Tibial artery (tissue), 4 donors: ENCODE results near the gene ITPR3.

Experiments
- DNase-seq, 2 donors: peaks; one replicate each; pipeline ENCODE4 v3.0.0-alpha.2; 2019
- H3K27ac ChIP-seq, 2 donors: fragments of 200-600 bp; sonication (generic) in 1 of 2; 1 replicate in 1 of 2; 2 replicates in 1 of 2; pipeline ENCODE4 v1.5.1; 2018 to 2019; ENCODE audit warnings: mild to moderate bottlenecking in 1 of 2
- H3K27me3 ChIP-seq, 2 donors: fragments of 200-600 bp; sonication (generic) in 1 of 2; one replicate each; pipeline versions ENCODE4 v1.5.1 to v1.6.0; 2016 to 2019
- H3K36me3 ChIP-seq, 3 donors: fragments of 200-600 bp; sonication (generic) in 2 of 3; one replicate each; pipeline ENCODE4 v1.5.1; 2016 to 2019; ENCODE audit warnings: mild to moderate bottlenecking in 2 of 3
- H3K4me1 ChIP-seq, 4 donors: fragments of 200-600 bp; sonication (generic) in 2 of 4; 1 replicate in 3 of 4; 2 replicates in 1 of 4; pipeline ENCODE4 v1.5.1; 2016 to 2019
- H3K4me3 ChIP-seq, 2 donors: fragments of 200-600 bp; sonication (generic) in 1 of 2; 1 replicate in 1 of 2; 2 replicates in 1 of 2; pipeline ENCODE4 v1.5.1; 2018 to 2019; ENCODE audit warnings: mild to moderate bottlenecking in 2 of 2
- H3K9me3 ChIP-seq, 3 donors: fragments of 200-600 bp; sonication (generic) in 1 of 3; one replicate each; pipeline ENCODE4 v1.5.1; 2016 to 2019
- CTCF ChIP-seq, 2 experiments: fragments of 200-600 bp in 1 of 2; fragments of 450-650 bp in 1 of 2; IDR thresholded peaks; one replicate each; pipeline ENCODE4 v1.5.1; 2017 to 2019; ENCODE audit warnings: antibody characterized with exemption in 2 of 2, mild to moderate bottlenecking in 1 of 2, moderate library complexity in 1 of 2
- intact Hi-C: fragments of 100-400 bp; cut with DNase I; formaldehyde crosslinking; loops from one replicate; pipeline ENCODE4 v1.15.0; 2023; ENCODE audit warnings: low total_unique reads

Gene ITPR3

GRCh38 chr6:33667776-33668175 lies 46.7 kb downstream of the ITPR3 start:
- Histone ChIP-seq H3K9me3 (no peaks in the 10 kb centered on the region), H3K4me3 (no peak overlapping the region), H3K4me1 (peaks cover 0 to 3% (median 0%) of the 10 kb centered on the region in 4 donors), H3K27me3 (peaks cover 0 to 6% of the 10 kb centered on the region in 2 donors), H3K27ac (no peak overlapping the region), H3K36me3 (peaks cover 0 to 91% (median 57%) of the 10 kb centered on the region in 3 donors)
- DNase-seq, result no peak
- no peak for TF ChIP-seq CTCF (IDR thresholded peaks at IDR 0.05)
- intact Hi-C loops, result no loop called here

DNA sequence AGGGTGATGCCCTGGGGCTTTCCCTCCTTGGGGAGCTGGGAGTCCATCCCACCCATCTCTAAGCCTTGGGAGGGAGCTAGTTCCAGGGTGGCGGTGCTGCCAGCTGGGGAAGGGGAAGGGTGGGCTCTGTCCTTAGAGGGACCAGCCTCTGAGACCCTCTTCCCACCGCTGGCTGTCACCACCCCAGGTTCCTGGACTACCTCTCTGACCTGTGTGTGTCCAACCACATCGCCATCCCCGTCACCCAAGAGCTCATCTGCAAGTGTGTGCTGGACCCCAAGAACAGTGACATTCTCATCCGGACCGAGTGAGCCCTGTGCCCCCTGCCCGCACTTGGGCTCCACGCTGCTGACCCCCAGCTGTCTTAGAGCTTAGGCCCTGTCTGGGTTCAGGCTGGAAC lies 47.2 kb downstream of the ITPR3 start:
- peaks cover 0 to 91% (median 57%) of the 10 kb centered on the region in 3 donors for H3K36me3 ChIP-seq
- peaks cover 0 to 6% of the 10 kb centered on the region in 2 donors for H3K27me3 ChIP-seq
- intact Hi-C loops, result no loop called here
- no peak overlapping the region for H3K27ac ChIP-seq
- no peak for DNase-seq
- TF ChIP-seq CTCF (IDR thresholded peaks at IDR 0.05), result no peak
- no peak overlapping the region for H3K4me3 ChIP-seq
- H3K9me3 ChIP-seq, result no peaks in the 10 kb centered on the region
- H3K4me1 ChIP-seq, result peaks cover 0 to 8% (median 4%) of the 10 kb centered on the region in 4 donors

DNA sequence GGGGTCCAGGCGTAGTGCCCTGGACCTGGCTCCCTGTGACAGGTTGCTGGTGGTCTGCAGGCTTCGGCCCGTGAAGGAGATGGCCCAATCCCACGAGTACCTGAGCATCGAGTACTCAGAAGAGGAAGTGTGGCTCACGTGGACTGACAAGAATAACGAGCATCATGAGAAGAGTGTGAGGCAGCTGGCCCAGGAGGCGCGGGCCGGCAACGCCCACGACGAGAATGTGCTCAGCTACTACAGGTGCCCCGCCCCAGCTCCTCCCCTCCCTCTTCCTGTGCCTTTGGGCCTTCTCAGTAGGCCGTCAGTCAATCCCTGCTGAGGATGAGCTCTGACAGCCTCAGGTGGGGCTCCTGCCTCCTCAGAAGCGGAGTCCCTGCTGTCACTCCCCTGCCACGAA lies 47.8 kb downstream of the ITPR3 start:
- H3K36me3 ChIP-seq, result peaks cover 0 to 91% (median 58%) of the 10 kb centered on the region in 3 donors
- no peak for DNase-seq
- peaks cover 0 to 12% (median 6%) of the 10 kb centered on the region in 4 donors for H3K4me1 ChIP-seq
- no peak for TF ChIP-seq CTCF (IDR thresholded peaks at IDR 0.05)
- H3K9me3 ChIP-seq, result no peaks in the 10 kb centered on the region
- intact Hi-C loops, result no loop called here
- no peak overlapping the region for H3K27ac ChIP-seq
- H3K27me3 ChIP-seq, result peaks cover 0 to 6% of the 10 kb centered on the region in 2 donors
- H3K4me3 ChIP-seq, result no peak overlapping the region

DNA sequence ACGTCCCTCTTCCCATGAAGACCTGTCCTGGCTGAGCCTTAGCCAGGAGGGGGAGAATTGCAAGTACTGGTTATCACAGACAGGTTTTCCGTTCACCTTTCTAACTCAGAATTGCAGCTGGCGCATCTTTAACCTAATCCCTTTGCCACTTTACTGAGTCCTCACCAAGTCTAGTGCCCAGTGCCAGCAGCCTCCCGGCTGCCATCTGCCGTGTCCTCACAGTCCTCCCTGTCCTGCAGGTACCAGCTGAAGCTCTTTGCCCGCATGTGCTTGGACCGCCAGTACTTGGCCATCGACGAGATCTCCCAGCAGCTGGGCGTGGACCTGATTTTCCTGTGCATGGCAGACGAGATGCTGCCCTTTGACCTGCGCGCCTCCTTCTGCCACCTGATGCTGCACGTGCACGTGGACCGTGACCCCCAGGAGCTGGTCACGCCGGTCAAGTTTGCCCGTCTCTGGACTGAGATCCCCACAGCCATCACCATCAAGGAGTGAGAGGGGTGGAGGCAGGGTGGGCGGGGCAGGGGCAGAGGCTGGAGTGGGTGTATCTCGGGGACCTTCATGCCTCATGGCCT lies 49.1 kb downstream of the ITPR3 start:
- Histone ChIP-seq H3K36me3 (peaks cover 0 to 87% (median 53%) of the 10 kb centered on the region in 3 donors), H3K27ac (no peak overlapping the region), H3K27me3 (peaks cover 0 to 6% of the 10 kb centered on the region in 2 donors), H3K4me3 (no peak overlapping the region), H3K4me1 (peaks cover 0 to 19% (median 7%) of the 10 kb centered on the region in 4 donors), H3K9me3 (no peaks in the 10 kb centered on the region)
- TF ChIP-seq CTCF (IDR thresholded peaks at IDR 0.05), result no peak
- intact Hi-C loops, result no loop called here
- DNase-seq, result no peak

- Histone ChIP-seq H3K27ac (no peak overlapping the region), H3K4me3 (no peak overlapping the region), H3K9me3 (no peaks in the 10 kb centered on the region), H3K36me3 (peaks cover 0 to 87% (median 46%) of the 10 kb centered on the region in 3 donors), H3K27me3 (peaks cover 0 to 6% of the 10 kb centered on the region in 2 donors), H3K4me1 (peaks cover 0 to 24% (median 10%) of the 10 kb centered on the region in 4 donors)
- TF ChIP-seq CTCF (IDR thresholded peaks at IDR 0.05), result no peak
- no peak for DNase-seq
- intact Hi-C loops, result no loop called here
These were observed 50.0 kb downstream of the ITPR3 start for GRCh38 chr6:33670971-33671743.
